Suprapubic skin (tissue), 3 donors: ENCODE measurements around the gene LRRTM4.

Experiments used
- EP300 ChIP-seq: sonication (generic); formaldehyde crosslinking; IDR thresholded peaks from one replicate; pipeline ENCODE4 v1.6.1; 2017; ENCODE audit warnings: antibody characterized with exemption
- POLR2A ChIP-seq, 2 donors: fragments of 450-650 bp; IDR thresholded peaks; one replicate each; pipeline ENCODE4 v1.6.1; 2017; ENCODE audit warnings: antibody characterized with exemption in 2 of 2, mild to moderate bottlenecking in 2 of 2, moderate library complexity in 2 of 2
- TF ChIP-seq, protein P1 (sequence below), 2 donors: fragments of 200-600 bp in 1 of 2; fragments of 450-650 bp in 1 of 2; sonication (generic) in 1 of 2; IDR thresholded peaks; one replicate each; pipeline ENCODE4 v1.5.1; 2016 to 2019; ENCODE audit warnings: antibody characterized with exemption in 2 of 2, mild to moderate bottlenecking in 1 of 2, moderate library complexity in 1 of 2

DNA sequence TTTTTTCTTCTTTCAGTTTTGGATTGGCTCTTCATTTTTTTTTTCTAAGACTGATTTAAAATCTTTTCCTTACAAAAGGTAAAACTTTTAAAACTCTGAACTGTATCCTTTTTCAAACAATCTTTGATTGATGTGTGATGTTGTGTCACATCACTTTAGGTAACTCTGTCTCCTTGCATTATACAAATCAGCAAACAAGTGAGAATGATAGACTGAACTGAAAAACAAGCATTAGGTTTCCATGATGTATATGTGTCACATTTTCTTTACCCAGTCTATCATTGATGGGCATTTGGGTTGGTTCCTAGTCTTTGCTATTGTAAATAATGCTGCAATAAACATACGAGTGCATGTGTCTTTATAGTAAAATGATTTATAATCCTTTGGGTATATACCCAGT is 655.7 kb downstream of the LRRTM4 start:
- TF ChIP-seq, protein P1, sequence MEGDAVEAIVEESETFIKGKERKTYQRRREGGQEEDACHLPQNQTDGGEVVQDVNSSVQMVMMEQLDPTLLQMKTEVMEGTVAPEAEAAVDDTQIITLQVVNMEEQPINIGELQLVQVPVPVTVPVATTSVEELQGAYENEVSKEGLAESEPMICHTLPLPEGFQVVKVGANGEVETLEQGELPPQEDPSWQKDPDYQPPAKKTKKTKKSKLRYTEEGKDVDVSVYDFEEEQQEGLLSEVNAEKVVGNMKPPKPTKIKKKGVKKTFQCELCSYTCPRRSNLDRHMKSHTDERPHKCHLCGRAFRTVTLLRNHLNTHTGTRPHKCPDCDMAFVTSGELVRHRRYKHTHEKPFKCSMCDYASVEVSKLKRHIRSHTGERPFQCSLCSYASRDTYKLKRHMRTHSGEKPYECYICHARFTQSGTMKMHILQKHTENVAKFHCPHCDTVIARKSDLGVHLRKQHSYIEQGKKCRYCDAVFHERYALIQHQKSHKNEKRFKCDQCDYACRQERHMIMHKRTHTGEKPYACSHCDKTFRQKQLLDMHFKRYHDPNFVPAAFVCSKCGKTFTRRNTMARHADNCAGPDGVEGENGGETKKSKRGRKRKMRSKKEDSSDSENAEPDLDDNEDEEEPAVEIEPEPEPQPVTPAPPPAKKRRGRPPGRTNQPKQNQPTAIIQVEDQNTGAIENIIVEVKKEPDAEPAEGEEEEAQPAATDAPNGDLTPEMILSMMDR (IDR thresholded peaks at IDR 0.05) = no peak
- no peak for TF ChIP-seq POLR2A (IDR thresholded peaks at IDR 0.05)
- TF ChIP-seq EP300 = no peak
